SK-N-SH treated with all-trans-retinoic acid at 6 μM for 48 hours (cell line): Measurements from ENCODE around the gene FGD5.
"Not testable (repeated sequence)": the region's sequence is repeated elsewhere in the genome, so short reads cannot be mapped to it uniquely, and the experiment has no call there.

ENCODE experiments used
- ATAC-seq: fragments of 200-7000 bp; cut with Tn5 transposase; 3 replicates; pipeline ENCODE4 v1.9.1; 2020; ENCODE audit warnings: mild to moderate bottlenecking, moderate library complexity
- BACH2 ChIP-seq: fragments of 250-450 bp; sonication (Bioruptor Pico); IDR thresholded peaks from 2 replicates; pipeline ENCODE4 v1.9.0; 2021; ENCODE audit warnings: mild to moderate bottlenecking, borderline replicate concordance
- CREB5 ChIP-seq: fragments of 250-450 bp; sonication (Bioruptor Pico); IDR thresholded peaks from 2 replicates; pipeline ENCODE4 v1.5.1; 2020; ENCODE audit warnings: low read depth, mild to moderate bottlenecking, moderate library complexity
- ESRRG ChIP-seq: fragments of 250-450 bp; sonication (Bioruptor Pico); IDR thresholded peaks from 2 replicates; pipeline ENCODE4 v1.6.1; 2021; ENCODE audit warnings: mild to moderate bottlenecking
- ISL1 ChIP-seq: fragments of 250-450 bp; sonication (Bioruptor Pico); IDR thresholded peaks from 2 replicates; pipeline ENCODE4 v2.1.2; 2022; ENCODE audit warnings: mild to moderate bottlenecking, moderate library complexity
- OSR1 ChIP-seq: fragments of 250-450 bp; sonication (Bioruptor Pico); IDR thresholded peaks from 2 replicates; pipeline ENCODE4 v1.8.0; 2022; ENCODE audit warnings: moderate library complexity, mild to moderate bottlenecking, inconsistent platforms
- PATZ1 ChIP-seq: fragments of 250-450 bp; sonication (Bioruptor Pico); IDR thresholded peaks from 2 replicates; pipeline ENCODE4 v1.8.0; 2020; ENCODE audit warnings: mild to moderate bottlenecking, moderate library complexity, borderline replicate concordance
- POU6F1 ChIP-seq: fragments of 250-450 bp; sonication (Bioruptor Pico); IDR thresholded peaks from 2 replicates; pipeline ENCODE4 v1.8.0; 2021; ENCODE audit warnings: low read depth, mild to moderate bottlenecking, moderate library complexity, borderline replicate concordance
- PPARA ChIP-seq: fragments of 250-450 bp; sonication (Bioruptor Pico); IDR thresholded peaks from 2 replicates; pipeline ENCODE4 v1.5.0; 2020; ENCODE audit warnings: mild to moderate bottlenecking, borderline replicate concordance
- RARB ChIP-seq: fragments of 250-450 bp; sonication (Bioruptor Pico); IDR thresholded peaks from 2 replicates; pipeline ENCODE4 v1.8.0; 2021; ENCODE audit warnings: mild to moderate bottlenecking, moderate library complexity
- SNAI2 ChIP-seq: fragments of 250-450 bp; sonication (Bioruptor Pico); IDR thresholded peaks from 2 replicates; pipeline ENCODE4 v1.5.0; 2020; ENCODE audit warnings: mild to moderate bottlenecking, moderate library complexity
- TCF4 ChIP-seq: fragments of 250-450 bp; sonication (Bioruptor Pico); IDR thresholded peaks from 2 replicates; pipeline ENCODE4 v1.8.0; 2021; ENCODE audit warnings: mild to moderate bottlenecking, moderate library complexity, borderline replicate concordance
- TOX ChIP-seq: fragments of 250-450 bp; sonication (Bioruptor Pico); IDR thresholded peaks from 2 replicates; pipeline ENCODE4 v1.8.0; 2021; ENCODE audit warnings: mild to moderate bottlenecking, moderate library complexity, borderline replicate concordance
- TSHZ2 ChIP-seq: fragments of 250-450 bp; sonication (Bioruptor Pico); IDR thresholded peaks from 2 replicates; pipeline ENCODE4 v1.5.0; 2020; ENCODE audit warnings: mild to moderate bottlenecking, moderate library complexity
- ZFP3 ChIP-seq: fragments of 250-450 bp; sonication (Bioruptor Pico); IDR thresholded peaks from 2 replicates; pipeline ENCODE4 v1.5.0; 2020; ENCODE audit warnings: mild to moderate bottlenecking, moderate library complexity
- ZFP30 ChIP-seq: fragments of 450-650 bp; formaldehyde crosslinking; IDR thresholded peaks from 2 replicates; pipeline ENCODE4 v1.5.0; 2022; ENCODE audit warnings: mild to moderate bottlenecking, moderate library complexity
- ZNF565 ChIP-seq: fragments of 450-650 bp; formaldehyde crosslinking; conservative IDR thresholded peaks from 2 replicates; pipeline ENCODE4 v1.5.0; 2020; ENCODE audit warnings: low read depth, mild to moderate bottlenecking, moderate library complexity
- ZNF70 ChIP-seq: fragments of 450-650 bp; formaldehyde crosslinking; IDR thresholded peaks from 2 replicates; pipeline ENCODE4 v1.5.0; 2020; ENCODE audit warnings: mild to moderate bottlenecking, moderate library complexity
- ZNF8 ChIP-seq: fragments of 450-650 bp; formaldehyde crosslinking; IDR thresholded peaks from 2 replicates; pipeline ENCODE4 v1.5.0; 2020; ENCODE audit warnings: mild to moderate bottlenecking, moderate library complexity

Gene FGD5

GRCh38 chr3:14898929-14899328, 80.2 kb downstream of the FGD5 start (continued):
- TF ChIP-seq TSHZ2 (CRISPR knock-in tag) (no peak), PATZ1 (no peak), TCF4 (CRISPR knock-in tag) (no peak)

GRCh38 chr3:14899993-14900618, 81.3 kb downstream of the FGD5 start:
- ATAC-seq, result no peak

GRCh38 chr3:14900881-14901873, 82.4 kb downstream of the FGD5 start:
- ATAC-seq, result no peak
- TF ChIP-seq POU6F1 (CRISPR knock-in tag), result no peak
- TF ChIP-seq TOX (CRISPR knock-in tag), result no peak
- no peak for TF ChIP-seq ZFP3 (CRISPR knock-in tag)
- TF ChIP-seq ZFP30 (CRISPR knock-in tag), result no peak
- TF ChIP-seq ISL1, result no peak
- no peak for TF ChIP-seq BACH2
- TF ChIP-seq ZNF8, result no peak
- TF ChIP-seq ZNF70 (CRISPR knock-in tag), result no peak

More at GRCh38 chr3:14899993-14900618, 81.3 kb downstream of the FGD5 start:
- no peak for TF ChIP-seq PPARA (CRISPR knock-in tag)
- no peak for TF ChIP-seq ZNF565 (CRISPR knock-in tag)
- no peak for TF ChIP-seq TOX (CRISPR knock-in tag)

GRCh38 chr3:14902719-14903118, 84.0 kb downstream of the FGD5 start:
- no peak for TF ChIP-seq POU6F1 (CRISPR knock-in tag)
- TF ChIP-seq CREB5 (CRISPR knock-in tag), result no peak
- no peak for TF ChIP-seq TOX (CRISPR knock-in tag)
- no peak for TF ChIP-seq OSR1 (CRISPR knock-in tag)
- TF ChIP-seq SNAI2, result no peak
- TF ChIP-seq ESRRG, result no peak
- TF ChIP-seq ZFP3 (CRISPR knock-in tag), result no peak
- no peak for TF ChIP-seq RARB (CRISPR knock-in tag)
- TF ChIP-seq BACH2, result no peak
- no peak for TF ChIP-seq ZNF8
- TF ChIP-seq ISL1, result no peak
- TF ChIP-seq TCF4 (CRISPR knock-in tag), result no peak
- TF ChIP-seq ZFP30 (CRISPR knock-in tag), result no peak
- no peak for ATAC-seq

GRCh38 chr3:14903501-14903900, 84.7 kb downstream of the FGD5 start:
- not testable (repeated sequence) for ATAC-seq
